ENCODE measurements around the gene HSH2D. TPM values are rescaled to one million over a fixed set of nuclear protein-coding genes. Genes with fewer than 3 reads are reported as not detected.

HSH2D gene
- polyA plus RNA-seq, 3 donors, result 0.56 to 4.3 (median 1.7) TPM

DNA sequence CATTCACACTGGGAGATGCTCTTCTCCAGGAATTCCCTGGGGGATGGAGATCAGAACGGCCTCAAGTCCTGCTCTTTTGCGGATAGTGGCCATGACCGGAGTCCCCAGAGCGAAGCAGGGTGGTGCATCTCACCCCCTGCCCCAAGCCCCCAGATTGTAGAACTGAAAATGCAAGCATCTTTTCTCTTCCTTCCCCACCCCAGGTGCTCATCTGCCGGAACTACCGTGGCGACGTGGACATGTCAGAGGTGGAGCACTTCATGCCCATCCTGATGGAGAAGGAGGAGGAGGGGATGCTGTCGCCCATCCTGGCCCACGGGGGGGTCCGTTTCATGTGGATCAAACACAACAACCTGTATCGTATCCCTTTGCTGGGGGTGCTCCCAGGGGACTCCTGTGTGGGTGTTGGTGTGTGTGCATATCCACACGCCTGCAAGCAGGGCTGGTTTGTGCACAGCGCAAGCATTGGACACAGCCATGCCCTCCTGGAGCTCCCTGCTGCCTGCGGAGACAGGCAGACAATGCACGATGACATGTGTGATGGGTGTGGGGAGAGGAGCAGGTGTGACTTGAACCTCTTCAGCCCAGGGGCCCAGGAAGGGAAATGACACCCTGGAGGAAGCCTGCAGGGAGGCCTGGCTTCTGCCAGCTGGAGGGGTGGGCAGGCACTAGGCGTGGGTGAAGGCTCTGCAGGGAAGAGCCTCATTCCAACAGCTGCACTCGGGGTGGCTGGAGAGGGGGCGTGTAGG is 59.9 kb downstream of the HSH2D start:
- H3K27ac ChIP-seq (ENCODE audit: low read depth, low read length), result no peak overlapping the region
- 89 to 91% (median 91%) methylated on average over 19 of the region's 19 CpGs for WGBS, 3 donors

DNA sequence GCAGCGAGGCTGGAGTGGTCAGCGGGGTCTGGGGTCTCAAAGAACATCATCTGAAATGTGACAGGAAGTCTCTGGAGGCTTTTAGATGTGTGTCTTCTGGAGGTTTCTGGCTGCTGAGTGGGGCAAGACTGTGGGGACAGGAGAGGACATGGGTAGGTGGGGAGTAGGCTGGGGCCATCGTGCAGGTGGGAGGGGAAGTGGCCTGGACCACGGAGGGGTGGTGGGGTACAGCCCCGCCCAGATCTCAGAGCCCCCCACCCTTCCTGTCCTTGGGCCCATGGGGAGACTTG is 60.5 kb downstream of the HSH2D start:
- WGBS, 3 donors, result 87 to 89% (median 88%) methylated on average over 3 to 5 of the region's 5 CpGs
- no peak overlapping the region for H3K27ac ChIP-seq (ENCODE audit: low read depth, low read length)

DNA sequence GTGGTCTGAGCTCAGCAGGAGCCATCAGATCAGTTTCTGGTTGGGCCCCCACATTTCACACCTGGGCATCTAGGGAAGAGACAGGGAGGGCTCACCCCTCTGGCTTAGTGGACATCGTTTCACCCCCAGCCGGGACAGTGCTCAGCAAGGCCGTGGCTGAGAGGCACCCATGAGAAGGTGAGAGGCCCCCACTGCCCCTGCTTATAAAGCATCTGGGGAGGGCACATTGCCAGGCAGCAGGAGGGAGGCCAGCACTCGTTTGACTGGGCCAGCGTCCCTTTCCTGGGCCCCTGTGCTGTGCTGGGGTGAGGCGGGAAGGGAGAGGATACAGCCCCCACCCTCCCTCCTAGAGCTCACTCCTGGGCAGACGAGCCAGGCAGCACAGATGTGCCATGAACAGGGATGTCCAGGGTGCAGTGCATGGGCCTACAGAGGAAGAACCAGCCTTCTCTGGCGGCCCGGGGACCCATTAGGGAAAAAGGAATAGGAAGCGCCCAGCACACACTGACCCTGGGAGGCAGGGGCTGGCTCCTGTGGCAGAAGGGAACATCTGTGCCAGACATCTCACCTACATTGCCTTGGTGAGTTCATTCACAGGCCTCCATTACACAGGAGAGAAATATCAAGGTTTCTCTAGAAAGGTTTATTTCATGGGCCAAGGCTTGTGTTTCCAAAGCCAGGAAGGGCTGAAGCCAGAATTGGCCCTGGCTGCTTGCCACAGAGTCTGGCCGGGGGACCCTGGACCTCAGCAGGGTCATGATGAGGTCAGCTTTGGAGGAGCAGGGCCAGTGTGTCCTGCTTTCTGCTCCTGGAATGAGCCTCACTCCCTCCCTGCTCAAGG is 61.9 kb downstream of the HSH2D start:
- no peak overlapping the region for H3K27ac ChIP-seq (ENCODE audit: low read depth, low read length)
- 64 to 72% (median 71%) methylated on average over 9 to 11 of the region's 11 CpGs for WGBS, 3 donors

DNA sequence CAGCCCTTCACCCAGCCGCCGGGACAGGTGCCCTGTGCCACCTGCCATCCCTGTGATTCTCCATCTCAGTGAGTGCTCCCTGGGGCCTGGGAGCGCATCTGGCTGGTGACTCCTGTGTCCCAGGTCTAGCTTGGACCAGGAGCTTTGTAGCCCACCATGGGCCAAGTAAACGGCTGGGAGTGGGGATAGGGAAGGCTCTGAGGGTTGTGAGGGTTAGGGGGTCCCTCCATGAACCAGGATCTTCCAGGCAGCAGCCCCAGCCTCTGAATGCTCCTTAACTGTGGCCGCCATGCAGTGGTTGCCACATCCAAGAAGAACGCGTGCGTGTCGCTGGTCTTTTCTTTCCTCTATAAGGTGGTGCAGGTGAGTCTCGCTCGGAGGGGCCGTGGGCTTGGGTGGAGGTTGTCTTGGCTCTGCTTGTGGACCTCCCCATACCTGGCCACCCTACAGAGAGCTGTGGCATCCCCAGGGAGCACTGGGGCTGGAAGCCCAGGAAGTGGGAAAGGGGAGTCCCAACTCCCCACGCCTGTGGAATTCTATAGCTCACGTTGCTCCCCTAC is 62.6 kb downstream of the HSH2D start:
- WGBS, 3 donors, result 86 to 89% (median 88%) methylated on average over 14 of the region's 14 CpGs
- no peak overlapping the region for H3K27ac ChIP-seq (ENCODE audit: low read depth, low read length)

DNA sequence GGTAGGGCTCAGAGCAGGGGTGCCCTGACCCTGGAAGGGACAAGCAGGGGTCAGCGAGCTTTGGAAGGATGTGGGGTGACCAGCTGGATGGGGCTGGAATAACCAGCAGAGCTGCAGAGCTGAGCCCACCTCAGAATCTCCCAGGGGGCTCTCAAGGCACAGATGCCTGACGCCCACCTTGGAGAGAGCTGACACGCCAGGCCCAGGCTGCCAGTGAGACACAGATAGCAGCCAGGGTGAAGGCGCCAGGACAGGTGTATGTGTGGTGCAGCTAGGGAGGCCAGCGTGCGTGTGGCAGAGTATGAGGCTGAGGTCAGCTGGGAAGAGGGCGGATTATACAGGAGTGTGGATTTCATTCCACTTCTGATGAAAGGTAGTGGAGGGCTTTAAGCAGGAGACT is 63.2 kb downstream of the HSH2D start:
- H3K27ac ChIP-seq (ENCODE audit: low read depth, low read length), result no peak overlapping the region
- 92 to 94% (median 94%) methylated on average over 7 of the region's 7 CpGs for WGBS, 3 donors

DNA sequence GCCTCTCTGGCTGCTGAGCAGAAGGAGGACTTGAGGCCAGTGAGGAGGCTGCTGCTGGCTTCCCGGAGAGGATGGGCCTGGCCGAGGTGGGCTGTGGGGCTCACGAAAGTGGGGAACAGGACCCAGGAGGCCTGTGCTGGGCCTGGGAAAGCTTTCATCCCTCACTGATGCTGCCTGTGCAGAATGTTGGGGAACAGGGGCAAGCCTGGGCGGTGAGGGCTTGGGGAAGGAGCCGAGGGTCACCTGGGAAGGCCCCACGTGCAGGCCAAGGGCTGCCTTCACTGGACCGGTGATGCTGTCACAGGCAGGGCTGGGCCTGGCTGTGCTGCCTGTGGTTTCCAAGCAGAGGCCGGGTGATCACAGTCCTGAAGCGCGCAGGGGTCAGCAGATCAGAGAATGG is 63.6 kb downstream of the HSH2D start:
- H3K27ac ChIP-seq (ENCODE audit: low read depth, low read length), result no peak overlapping the region
- 92 to 93% (median 93%) methylated on average over 10 of the region's 10 CpGs for WGBS, 3 donors

DNA sequence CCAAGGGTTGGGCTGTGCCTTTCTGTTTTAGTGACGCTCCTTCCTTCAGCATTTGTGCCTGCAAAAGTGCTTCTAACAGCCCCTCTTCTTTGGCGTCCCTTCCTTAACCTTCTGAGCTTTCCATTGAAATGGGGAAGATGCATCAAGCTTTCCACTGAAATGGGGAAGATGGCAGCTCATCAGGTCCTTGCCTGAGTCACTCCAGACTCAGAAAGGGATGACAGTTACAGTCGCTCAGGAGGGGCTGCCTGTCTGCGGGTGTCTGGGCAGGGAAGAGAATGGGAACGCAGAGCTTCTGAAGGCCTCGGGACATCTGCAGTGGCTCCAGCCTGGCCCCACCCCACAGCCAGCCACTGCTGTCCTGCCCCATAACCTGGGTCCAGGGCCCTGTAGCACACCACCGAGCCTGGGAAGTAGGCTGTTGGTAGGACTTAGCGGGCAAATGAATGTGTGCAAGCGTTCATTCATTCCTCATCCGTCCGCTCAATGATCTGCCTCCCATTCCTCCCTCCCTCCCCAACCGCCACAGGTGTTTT is 64.1 kb downstream of the HSH2D start:
- no peak overlapping the region for H3K27ac ChIP-seq (ENCODE audit: low read depth, low read length)
- 89 to 93% (median 89%) methylated on average over 12 of the region's 12 CpGs for WGBS, 3 donors

Other genes starting within 250 kb of the HSH2D start
- under 1 TPM in 1 of 3 donors, not detected in 2; 0.08 TPM for gene CYP4F2, start 245.6 kb upstream of the HSH2D start, polyA plus RNA-seq
- under 1 TPM; 0.18 to 0.34 (median 0.22) TPM for gene CYP4F11, start 209.2 kb upstream of the HSH2D start, polyA plus RNA-seq
- not detected for gene OR10H4, start 194.7 kb upstream of the HSH2D start, polyA plus RNA-seq
- 100 to 1,000 TPM in 2 of 3 donors, 10 to 100 TPM in 1; 64.8 to 605 (median 330) TPM for gene TPM4, start 67.2 kb upstream of the HSH2D start, polyA plus RNA-seq
- 10 to 100 TPM; 20.8 to 31.9 (median 27.8) TPM for gene RAB8A, start 31.8 kb upstream of the HSH2D start, polyA plus RNA-seq
- not detected for gene CIB3, start 29.8 kb downstream of the HSH2D start, polyA plus RNA-seq
- gene FAM32A, start 41.7 kb downstream of the HSH2D start, polyA plus RNA-seq, result 100 to 1,000 TPM in 1 of 3 donors, 10 to 100 TPM in 2; 41.8 to 107 (median 73.4) TPM
- 10 to 100 TPM; 22.2 to 92.6 (median 55.8) TPM for gene AP1M1, start 54.2 kb downstream of the HSH2D start, polyA plus RNA-seq
- 100 to 1,000 TPM in 1 of 3 donors, 10 to 100 TPM in 2; 16.4 to 136 (median 54.7) TPM for gene KLF2, start 181.1 kb downstream of the HSH2D start, polyA plus RNA-seq